ENCODE data around the gene TEKT3.

The TEKT3 gene

GRCh38 chr17:15349119-15349518 lies 7.7 kb upstream of the TEKT3 start:
- DNase-seq (ENCODE audit: low read depth), result no peak

- DNase-seq (ENCODE audit: low read depth), result no peak
Observed at GRCh38 chr17:15348021-15348420, 6.6 kb upstream of the TEKT3 start.

- DNase-seq (ENCODE audit: low read depth), result no peak
Observed at GRCh38 chr17:15346066-15346595, 4.7 kb upstream of the TEKT3 start.

DNA sequence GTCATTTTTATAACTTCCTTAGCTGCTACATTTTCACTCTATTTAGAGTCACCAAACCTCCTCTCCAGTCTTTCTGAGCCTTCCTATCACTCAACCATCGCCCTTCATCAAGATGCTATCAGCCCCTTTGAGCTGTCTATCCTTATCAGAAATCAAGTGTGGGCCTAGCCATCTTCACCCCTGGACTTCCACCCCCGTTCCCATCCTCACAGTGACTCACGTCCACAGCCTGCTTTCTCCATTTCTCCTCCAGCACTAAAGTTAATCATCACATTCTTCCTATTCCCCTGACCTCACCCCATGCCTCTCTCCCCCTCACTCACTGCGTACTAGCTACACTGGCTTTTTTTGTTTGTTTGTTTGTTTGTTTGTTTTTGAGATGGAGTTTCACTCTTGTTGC lies 2.4 kb upstream of the TEKT3 start:
- DNase-seq (ENCODE audit: low read depth), result no peak

GRCh38 chr17:15342460-15342859 lies 1.1 kb upstream of the TEKT3 start:
- no peak for DNase-seq (ENCODE audit: low read depth)

GRCh38 chr17:15341966-15342365 lies 569 bp upstream of the TEKT3 start:
- DNase-seq (ENCODE audit: low read depth), result no peak

GRCh38 chr17:15340966-15341365 lies 431 bp downstream of the TEKT3 start:
- DNase-seq (ENCODE audit: low read depth), result no peak

- DNase-seq (ENCODE audit: low read depth), result no peak
Observed at GRCh38 chr17:15335446-15335845, 6.0 kb downstream of the TEKT3 start.

GRCh38 chr17:15334266-15334665 lies 7.1 kb downstream of the TEKT3 start:
- DNase-seq (ENCODE audit: low read depth), result no peak

DNA sequence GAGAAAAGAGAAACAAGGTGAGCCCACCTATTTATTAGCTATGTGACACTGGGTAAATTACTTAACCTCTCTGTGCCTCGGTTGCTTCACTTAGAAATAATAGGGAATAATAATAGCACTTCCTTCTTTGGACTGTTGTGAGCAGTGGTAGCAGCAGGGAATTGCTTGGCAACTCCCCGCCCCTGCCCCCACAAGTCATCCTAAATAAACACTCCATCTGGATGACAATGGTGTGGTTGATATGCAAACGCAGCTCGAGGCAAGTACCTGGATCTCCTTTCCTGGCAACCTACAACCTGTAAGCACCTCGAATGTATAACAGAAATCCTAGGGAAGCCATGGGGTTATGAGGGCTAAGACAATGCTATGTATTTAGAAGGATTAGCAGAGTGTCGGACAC lies 9.1 kb downstream of the TEKT3 start:
- no peak for DNase-seq (ENCODE audit: low read depth)

DNA sequence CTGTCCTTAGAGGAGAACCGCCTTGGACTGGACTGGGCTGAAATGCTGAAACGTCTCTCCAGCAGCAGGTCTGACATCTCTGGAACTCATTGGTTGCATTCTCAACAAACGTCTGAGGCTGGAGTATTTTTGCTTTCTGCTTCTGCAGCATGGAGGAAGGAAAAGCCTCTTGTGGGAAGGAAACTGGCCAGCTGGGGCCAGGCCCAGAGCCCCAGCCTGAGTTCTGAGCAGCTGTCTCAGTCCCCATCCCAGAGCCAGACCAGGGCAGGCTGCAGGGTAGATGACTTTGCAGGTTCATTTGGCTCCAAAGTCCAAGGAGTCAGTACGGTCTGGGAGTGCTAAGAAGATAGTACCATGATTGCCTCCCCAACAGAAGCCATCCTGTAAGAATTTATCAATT lies 18.3 kb downstream of the TEKT3 start:
- no peak for DNase-seq (ENCODE audit: low read depth)

DNA sequence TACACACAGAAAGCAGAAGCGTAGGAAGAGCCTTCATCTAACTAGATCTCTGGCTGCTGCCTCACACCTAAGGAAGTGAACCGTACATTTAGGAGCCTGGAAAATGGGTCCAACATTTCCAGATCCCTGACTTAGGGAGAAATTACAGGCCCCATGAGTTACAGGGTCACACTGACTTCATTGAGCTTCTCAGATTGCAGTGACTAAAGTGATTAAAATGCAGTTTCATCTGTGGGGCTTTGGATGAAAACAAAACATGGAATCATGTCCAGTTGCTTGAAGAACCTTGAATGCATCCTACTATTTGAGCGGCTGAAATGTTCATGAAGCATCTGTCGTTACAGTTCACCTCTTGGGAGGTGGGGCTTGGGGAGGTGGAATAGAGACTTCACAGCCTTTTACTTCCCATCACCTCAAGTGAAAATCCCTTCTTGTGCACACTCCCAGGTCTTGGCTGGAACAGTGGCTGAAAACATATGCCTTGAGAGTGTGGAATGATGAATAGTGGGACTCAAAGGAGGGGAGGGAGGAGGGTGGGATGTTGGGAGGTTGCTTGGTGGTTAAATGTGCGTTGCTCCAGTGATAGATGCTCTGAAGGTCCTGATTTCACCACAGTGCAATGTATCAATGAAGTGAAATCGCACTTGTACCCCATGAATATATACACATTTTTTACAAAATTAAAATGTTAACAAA lies 19.7 kb downstream of the TEKT3 start:
- no peak for DNase-seq (ENCODE audit: low read depth)

DNA sequence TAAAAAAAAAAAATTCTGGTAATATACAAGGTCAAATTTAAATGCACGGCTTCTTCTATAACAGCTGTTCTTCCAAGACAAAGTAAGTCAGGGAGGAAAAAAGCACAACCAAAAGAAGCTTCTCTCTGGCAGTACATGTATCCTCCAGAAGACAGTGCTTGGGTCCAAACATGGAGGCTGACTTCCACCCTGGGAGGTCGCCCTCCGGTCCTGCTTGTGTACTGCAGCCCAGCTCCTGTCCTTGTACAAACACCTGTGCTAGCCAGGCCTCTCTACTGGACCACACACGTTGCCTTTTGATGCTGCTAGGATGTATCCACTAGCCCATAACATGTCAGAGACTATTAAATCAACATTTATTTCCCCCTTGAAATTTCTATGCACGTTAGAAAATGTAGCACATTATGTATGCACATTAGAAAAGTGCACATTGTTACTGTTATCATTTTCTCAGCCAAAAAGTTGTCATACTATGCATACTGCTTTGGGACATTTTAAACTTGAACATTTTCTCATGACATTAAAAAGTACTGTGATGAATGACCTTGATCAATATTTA lies 21.9 kb downstream of the TEKT3 start:
- no peak for DNase-seq (ENCODE audit: low read depth)

DNA sequence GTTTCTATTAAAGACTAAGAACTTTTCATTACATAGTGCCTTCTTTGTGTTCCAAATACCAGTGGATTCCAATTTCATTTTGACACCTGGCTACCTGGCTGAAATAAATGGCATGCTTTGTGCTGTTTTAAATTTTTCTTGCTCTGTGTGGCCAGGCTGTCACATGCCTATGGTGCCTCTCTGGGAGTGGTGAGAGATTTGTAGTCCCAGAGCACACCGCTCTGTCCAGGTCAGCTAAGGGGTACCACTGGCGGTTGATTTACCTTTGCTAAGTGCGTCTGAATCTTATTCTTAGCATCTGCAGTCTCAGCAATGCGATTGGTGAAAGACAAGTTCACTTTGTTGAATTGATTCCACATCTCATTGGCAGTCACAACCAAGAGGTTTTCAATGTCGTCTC lies 29.4 kb downstream of the TEKT3 start:
- DNase-seq (ENCODE audit: low read depth), result no peak

DNA sequence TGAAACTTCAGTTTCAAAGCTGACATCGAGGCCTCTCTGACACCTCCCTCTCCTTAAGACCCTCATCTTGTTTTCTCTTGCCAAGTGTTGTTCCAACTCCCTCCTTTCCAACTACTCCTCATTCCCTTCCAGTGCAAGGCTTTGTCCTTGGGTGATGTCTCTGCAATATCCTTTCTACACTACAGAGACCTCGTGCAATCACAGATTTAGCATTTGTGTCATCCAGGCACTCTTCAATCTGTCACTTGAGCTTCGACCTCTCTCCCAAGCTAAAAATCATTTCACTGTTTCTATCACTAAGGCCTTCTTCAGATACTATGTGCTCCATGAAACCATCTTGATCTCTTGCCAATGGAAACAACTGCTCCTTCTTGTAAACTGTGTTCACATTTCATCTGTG lies 31.6 kb downstream of the TEKT3 start:
- no peak for DNase-seq (ENCODE audit: low read depth)

- DNase-seq (ENCODE audit: low read depth), result no peak
Observed at GRCh38 chr17:15309236-15309635, 32.2 kb downstream of the TEKT3 start.

DNA sequence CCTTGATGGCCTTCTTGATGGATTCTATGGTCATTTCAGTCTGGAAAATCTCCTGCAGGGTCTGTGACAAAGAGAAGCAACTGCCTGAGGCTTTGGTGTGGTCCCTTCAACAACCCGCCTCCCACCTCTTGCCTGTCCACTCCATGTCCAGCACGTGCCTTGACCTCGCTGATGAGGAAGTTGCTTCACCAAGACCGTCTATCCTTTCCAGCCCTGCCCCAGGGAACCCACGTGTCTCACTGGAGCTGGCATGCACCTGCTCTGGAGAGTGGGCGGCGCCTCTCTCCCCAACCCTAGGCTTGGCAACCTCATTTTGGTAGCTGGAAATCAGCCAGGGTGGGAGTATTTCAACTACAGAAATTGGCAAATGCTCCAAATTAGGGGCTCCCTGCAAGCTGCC lies 32.6 kb downstream of the TEKT3 start:
- no peak for DNase-seq (ENCODE audit: low read depth)

GRCh38 chr17:15307710-15308111 lies 33.7 kb downstream of the TEKT3 start:
- DNase-seq (ENCODE audit: low read depth), result no peak

DNA sequence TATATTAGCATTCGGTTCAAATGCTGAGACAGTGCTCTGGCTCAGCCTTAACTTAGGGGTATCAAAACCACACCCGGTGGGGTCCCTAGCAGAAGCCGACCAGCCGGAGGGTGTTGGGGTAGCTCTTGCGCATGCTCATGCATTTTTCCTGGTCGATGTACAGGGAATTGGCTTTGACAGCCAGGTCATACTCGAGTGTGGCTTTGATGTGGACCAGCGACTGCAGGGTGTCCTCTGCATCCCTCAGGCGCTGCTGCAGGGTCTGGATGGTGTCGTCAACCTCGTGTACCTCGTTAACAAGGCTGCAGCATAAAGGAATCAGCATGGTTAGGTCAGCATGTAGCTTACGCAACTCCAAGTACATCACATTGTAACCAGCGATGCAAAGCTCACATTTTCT lies 37.5 kb downstream of the TEKT3 start:
- no peak for DNase-seq (ENCODE audit: low read depth)

GRCh38 chr17:15303268-15303667 lies 38.1 kb downstream of the TEKT3 start:
- no peak for DNase-seq (ENCODE audit: low read depth)

- no peak for DNase-seq (ENCODE audit: low read depth)
Observed at GRCh38 chr17:15301845-15302244, 39.6 kb downstream of the TEKT3 start.

DNA sequence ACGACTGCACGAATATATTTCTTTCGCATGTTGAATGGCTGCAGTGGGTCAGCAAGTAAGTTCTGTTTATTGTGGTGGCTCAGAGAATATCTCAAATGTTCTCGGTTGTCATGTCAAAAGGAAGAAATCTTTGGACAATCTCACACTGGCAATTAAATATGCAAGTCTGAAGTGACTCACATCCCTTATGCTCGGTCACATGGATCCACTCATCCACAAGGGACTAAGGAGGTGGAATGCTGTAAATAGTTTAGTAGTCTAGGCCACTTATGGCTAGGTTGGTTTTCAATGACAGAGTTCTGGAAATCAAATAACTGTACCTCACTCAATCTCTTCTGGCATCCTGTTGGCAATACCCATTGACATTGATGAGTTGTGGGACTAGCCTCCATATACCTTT lies 43.2 kb downstream of the TEKT3 start:
- DNase-seq (ENCODE audit: low read depth), result no peak

DNA sequence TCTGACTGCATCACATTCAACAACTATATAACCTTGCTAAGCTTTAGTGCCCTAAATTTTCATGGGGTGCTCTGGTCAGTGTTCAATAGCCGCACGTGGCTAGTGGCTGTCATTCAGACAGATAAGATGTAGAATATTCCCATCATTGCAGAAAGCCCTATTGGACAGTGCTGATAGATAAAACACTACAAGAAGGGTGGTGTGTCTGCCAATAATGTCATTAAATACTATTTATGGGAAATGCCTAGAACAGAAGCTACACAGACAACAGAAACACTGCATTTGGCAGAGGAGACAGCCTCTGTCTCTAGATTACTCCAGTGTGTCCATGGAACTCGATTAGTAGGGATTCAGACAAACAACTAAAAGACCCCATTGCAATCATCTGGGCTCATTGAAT lies 47.8 kb downstream of the TEKT3 start:
- DNase-seq (ENCODE audit: low read depth), result no peak
